HG03469 (cell line): ENCODE measurements around the gene VPS41.

Experiments
- ATAC-seq: cut with Tn5 transposase; IDR thresholded peaks from one replicate; pipeline ENCODE4 v1.9.1; 2021; ENCODE audit warnings: mild to moderate bottlenecking, moderate library complexity, moderate number of reproducible peaks; ENCODE audit not compliant: unreplicated experiment

VPS41 gene

GRCh38 chr7:38677981-38678697 is 230.9 kb downstream of the VPS41 start:
- ATAC-seq: no peak

GRCh38 chr7:38675494-38676106 is 233.4 kb downstream of the VPS41 start:
- no peak for ATAC-seq

GRCh38 chr7:38674513-38674912 is 234.5 kb downstream of the VPS41 start:
- no peak for ATAC-seq

- no peak for ATAC-seq
These were observed 235.2 kb downstream of the VPS41 start for GRCh38 chr7:38673795-38674194.
